ENCODE results near the gene CDC42BPB.

Gene CDC42BPB

GRCh38 chr14:102914474-102915291, 142.7 kb downstream of the CDC42BPB start:
- no peak for DNase-seq (ENCODE audit: low read depth, low spot score)

- no peak for DNase-seq (ENCODE audit: low read depth, low spot score)
Measured at GRCh38 chr14:102913341-102914211, 143.8 kb downstream of the CDC42BPB start.

GRCh38 chr14:102911991-102912761, 145.2 kb downstream of the CDC42BPB start:
- DNase-seq (ENCODE audit: low read depth, low spot score), result no peak

GRCh38 chr14:102911541-102911951, 145.8 kb downstream of the CDC42BPB start:
- no peak for DNase-seq (ENCODE audit: low read depth, low spot score)

GRCh38 chr14:102910442-102910841, 146.9 kb downstream of the CDC42BPB start:
- no peak for DNase-seq (ENCODE audit: low read depth, low spot score)

- no peak for DNase-seq (ENCODE audit: low read depth, low spot score)
Measured at GRCh38 chr14:102909911-102910310, 147.4 kb downstream of the CDC42BPB start.

GRCh38 chr14:102909462-102909861, 147.9 kb downstream of the CDC42BPB start:
- DNase-seq (ENCODE audit: low read depth, low spot score), result no peak

GRCh38 chr14:102908766-102909455, 148.4 kb downstream of the CDC42BPB start:
- DNase-seq (ENCODE audit: low read depth, low spot score), result no peak

GRCh38 chr14:102907980-102908730, 149.2 kb downstream of the CDC42BPB start:
- DNase-seq (ENCODE audit: low read depth, low spot score), result no peak

GRCh38 chr14:102907303-102907844, 150.0 kb downstream of the CDC42BPB start:
- no peak for DNase-seq (ENCODE audit: low read depth, low spot score)

GRCh38 chr14:102906616-102907302, 150.6 kb downstream of the CDC42BPB start:
- DNase-seq (ENCODE audit: low read depth, low spot score), result no peak

GRCh38 chr14:102905116-102906108, 151.9 kb downstream of the CDC42BPB start:
- no peak for DNase-seq (ENCODE audit: low read depth, low spot score)

GRCh38 chr14:102903889-102904512, 153.3 kb downstream of the CDC42BPB start:
- no peak for DNase-seq (ENCODE audit: low read depth, low spot score)

GRCh38 chr14:102903248-102903888, 154.0 kb downstream of the CDC42BPB start:
- DNase-seq (ENCODE audit: low read depth, low spot score), result no peak

GRCh38 chr14:102902523-102903247, 154.7 kb downstream of the CDC42BPB start:
- no peak for DNase-seq (ENCODE audit: low read depth, low spot score)

GRCh38 chr14:102902086-102902485, 155.3 kb downstream of the CDC42BPB start:
- no peak for DNase-seq (ENCODE audit: low read depth, low spot score)

GRCh38 chr14:102901633-102902032, 155.7 kb downstream of the CDC42BPB start:
- no peak for DNase-seq (ENCODE audit: low read depth, low spot score)
